SU-DHL-6 (cell line): ENCODE results near the gene FITM1.

Source experiments
- H2AFZ ChIP-seq: fragments of 200-600 bp; sonication (generic); 2 replicates; pipeline ENCODE4 v1.6.1; 2014; ENCODE audit warnings: low read depth, mild to moderate bottlenecking, moderate library complexity, mixed read lengths, antibody characterized with exemption, low read length; ENCODE audit not compliant: severe bottlenecking
- H3F3A ChIP-seq: fragments of 200-600 bp; shearing (Covaris generic); 2 replicates; pipeline ENCODE4 v1.6.0; 2016; ENCODE audit warnings: antibody characterized with exemption, mild to moderate bottlenecking; ENCODE audit not compliant: insufficient read depth
- H3K27ac ChIP-seq: fragments of 200-600 bp; sonication (generic); 2 replicates; pipeline ENCODE4 v1.5.1; 2016; ENCODE audit warnings: low read depth, mild to moderate bottlenecking, low read length, moderate library complexity, mixed read lengths
- H3K27me3 ChIP-seq: fragments of 200-600 bp; sonication (generic), shearing (Covaris generic); 2 replicates; pipeline ENCODE4 v1.6.0; 2014; ENCODE audit warnings: mild to moderate bottlenecking, low read length
- H3K36me3 ChIP-seq: fragments of 200-600 bp; sonication (generic); 2 replicates; pipeline ENCODE4 v1.6.1; 2014; ENCODE audit warnings: mild to moderate bottlenecking, low read length, mixed read lengths
- H3K4me2 ChIP-seq: fragments of 300-600, 200-600 bp; shearing (Covaris generic), sonication (generic); 2 replicates; pipeline ENCODE4 v1.6.0; 2014; ENCODE audit warnings: low read length, low read depth, mild to moderate bottlenecking; ENCODE audit not compliant: poor library complexity, severe bottlenecking
- H3K4me3 ChIP-seq: fragments of 200-600 bp; sonication (generic); 2 replicates; pipeline ENCODE4 v1.5.1; 2014; ENCODE audit warnings: antibody characterized with exemption, low read length, mild to moderate bottlenecking, mixed read lengths; ENCODE audit not compliant: insufficient read depth, poor library complexity, severe bottlenecking
- H3K79me2 ChIP-seq: fragments of 200-600 bp; sonication (generic); 2 replicates; pipeline ENCODE4 v1.6.1; 2014; ENCODE audit warnings: mild to moderate bottlenecking, low read length, moderate library complexity; ENCODE audit not compliant: insufficient read depth
- H3K9ac ChIP-seq: fragments of 200-600 bp; sonication (generic); 2 replicates; pipeline ENCODE4 v1.7.0; 2014; ENCODE audit warnings: mild to moderate bottlenecking, low read length
- H3K9me2 ChIP-seq: fragments of 200-600 bp; sonication (generic); replicated peaks from 2 replicates; pipeline ENCODE4 v1.6.1; 2014; ENCODE audit warnings: low read length; ENCODE audit not compliant: insufficient read depth
- H3K9me3 ChIP-seq: fragments of 200-600 bp; sonication (generic); 2 replicates; pipeline ENCODE4 v1.6.1; 2014; ENCODE audit warnings: low read length, mixed read lengths; ENCODE audit not compliant: insufficient read depth
- H4K20me1 ChIP-seq: fragments of 200-600 bp; sonication (generic); 2 replicates; pipeline ENCODE4 v1.6.1; 2014; ENCODE audit warnings: low read depth, mild to moderate bottlenecking, antibody characterized with exemption, low read length, moderate library complexity, mixed read lengths
- CTCF ChIP-seq: fragments of 200-600 bp; sonication (generic); IDR thresholded peaks from one replicate; pipeline ENCODE4 v1.5.1; 2017; ENCODE audit warnings: antibody characterized with exemption, mild to moderate bottlenecking, low read length, moderate library complexity; ENCODE audit not compliant: insufficient read depth, poor library complexity, severe bottlenecking
- EZH2phosphoT487 ChIP-seq: fragments of 200-600 bp; sonication (generic), shearing (Covaris generic); conservative IDR thresholded peaks from 2 replicates; pipeline ENCODE4 v1.6.1; 2018; ENCODE audit warnings: mild to moderate bottlenecking, antibody characterized with exemption, low read length, moderate library complexity, mixed read lengths

FITM1 gene

GRCh38 chr14:24123424-24124417 is 6.7 kb upstream of the FITM1 start:
- Histone ChIP-seq H4K20me1 (no peaks in the 10 kb centered on the region), H2AFZ (no peak overlapping the region), H3K79me2 (no peaks in the 10 kb centered on the region), H3K9me3 (no peaks in the 10 kb centered on the region), H3K9me2 (no peaks in the 10 kb centered on the region), H3K27ac (no peak overlapping the region), H3K36me3 (no peaks in the 10 kb centered on the region), H3F3A (no peaks in the 10 kb centered on the region; the same call in 1 of the 2 replicates), H3K4me2 (no peak overlapping the region), H3K4me3 (no peak overlapping the region), H3K27me3 (no peaks in the 10 kb centered on the region), H3K9ac (no peak overlapping the region)
- TF ChIP-seq CTCF (no peak), EZH2phosphoT487 (no peak)

- H3K4me3 ChIP-seq, result no peak overlapping the region
- no peak for TF ChIP-seq CTCF
- no peaks in the 10 kb centered on the region for H3K27me3 ChIP-seq
- no peaks in the 10 kb centered on the region for H3K79me2 ChIP-seq
- no peaks in the 10 kb centered on the region for H4K20me1 ChIP-seq
- no peaks in the 10 kb centered on the region; the same call in 1 of the 2 replicates for H3F3A ChIP-seq
- no peak overlapping the region for H2AFZ ChIP-seq
- H3K36me3 ChIP-seq, result no peaks in the 10 kb centered on the region
- H3K9ac ChIP-seq, result no peak overlapping the region
- no peak overlapping the region for H3K27ac ChIP-seq
- H3K9me2 ChIP-seq, result no peaks in the 10 kb centered on the region
- no peaks in the 10 kb centered on the region for H3K9me3 ChIP-seq
- no peak overlapping the region for H3K4me2 ChIP-seq
Observed at GRCh38 chr14:24126939-24127338, 3.5 kb upstream of the FITM1 start.

DNA sequence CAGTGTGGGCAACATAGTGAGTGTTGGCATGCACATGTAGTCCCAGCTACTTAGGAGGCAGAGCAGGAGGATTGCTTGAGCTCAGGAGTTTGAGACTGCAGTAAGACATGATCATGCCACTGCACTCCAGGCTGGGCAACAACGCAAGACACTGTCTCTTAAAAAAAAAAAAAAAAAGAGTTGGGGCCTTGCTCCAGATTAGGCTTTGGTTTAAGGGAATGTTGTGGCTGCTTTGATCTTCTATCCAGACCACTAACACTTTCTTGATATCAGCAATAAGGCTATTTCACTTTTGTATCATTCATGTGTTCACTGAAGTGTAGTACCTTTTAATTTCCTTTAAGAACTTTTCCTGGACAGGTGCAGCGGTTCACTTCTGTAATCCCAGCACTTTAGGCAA is 2.8 kb upstream of the FITM1 start:
- no peaks in the 10 kb centered on the region; the same call in 1 of the 2 replicates for H3F3A ChIP-seq
- no peak overlapping the region for H3K27ac ChIP-seq
- H3K36me3 ChIP-seq, result no peaks in the 10 kb centered on the region
- H3K9ac ChIP-seq, result no peak overlapping the region
- H3K9me2 ChIP-seq, result no peaks in the 10 kb centered on the region
- H4K20me1 ChIP-seq, result no peaks in the 10 kb centered on the region
- H3K27me3 ChIP-seq, result no peaks in the 10 kb centered on the region
- no peaks in the 10 kb centered on the region for H3K9me3 ChIP-seq
- H2AFZ ChIP-seq, result no peak overlapping the region
- H3K4me2 ChIP-seq, result no peak overlapping the region
- TF ChIP-seq CTCF, result no peak
- TF ChIP-seq EZH2phosphoT487, result no peak
- no peak overlapping the region for H3K4me3 ChIP-seq
- H3K79me2 ChIP-seq, result no peaks in the 10 kb centered on the region
